Measurements from ENCODE around the gene CUX1. TPM values are rescaled to one million over a fixed set of nuclear protein-coding genes. Genes with fewer than 3 reads are reported as not detected.

CUX1 gene
- total RNA-seq, 4 donors from 2014 or later, result 42.8 to 59.0 (median 47.4) TPM

DNA sequence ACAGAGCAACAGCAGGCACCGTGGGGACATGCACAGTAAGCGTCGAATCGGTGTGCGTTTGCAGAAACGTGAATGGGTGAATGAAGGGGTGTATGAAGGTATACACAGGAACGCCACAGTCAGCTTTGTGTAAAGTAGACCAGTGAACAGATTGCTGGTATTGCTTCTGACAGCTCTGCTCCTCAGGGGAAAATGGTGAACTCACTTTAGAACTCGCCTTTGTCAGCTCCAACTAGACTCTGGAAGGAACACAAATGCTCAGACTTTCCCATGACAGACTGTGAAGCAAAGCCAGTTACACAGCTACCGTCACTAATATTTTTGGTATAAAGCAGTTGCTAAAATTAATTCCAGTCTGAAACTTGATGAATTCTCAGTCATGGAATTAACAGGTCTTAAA, 78.9 kb downstream of the CUX1 start:
- TF ChIP-seq, protein P1, sequence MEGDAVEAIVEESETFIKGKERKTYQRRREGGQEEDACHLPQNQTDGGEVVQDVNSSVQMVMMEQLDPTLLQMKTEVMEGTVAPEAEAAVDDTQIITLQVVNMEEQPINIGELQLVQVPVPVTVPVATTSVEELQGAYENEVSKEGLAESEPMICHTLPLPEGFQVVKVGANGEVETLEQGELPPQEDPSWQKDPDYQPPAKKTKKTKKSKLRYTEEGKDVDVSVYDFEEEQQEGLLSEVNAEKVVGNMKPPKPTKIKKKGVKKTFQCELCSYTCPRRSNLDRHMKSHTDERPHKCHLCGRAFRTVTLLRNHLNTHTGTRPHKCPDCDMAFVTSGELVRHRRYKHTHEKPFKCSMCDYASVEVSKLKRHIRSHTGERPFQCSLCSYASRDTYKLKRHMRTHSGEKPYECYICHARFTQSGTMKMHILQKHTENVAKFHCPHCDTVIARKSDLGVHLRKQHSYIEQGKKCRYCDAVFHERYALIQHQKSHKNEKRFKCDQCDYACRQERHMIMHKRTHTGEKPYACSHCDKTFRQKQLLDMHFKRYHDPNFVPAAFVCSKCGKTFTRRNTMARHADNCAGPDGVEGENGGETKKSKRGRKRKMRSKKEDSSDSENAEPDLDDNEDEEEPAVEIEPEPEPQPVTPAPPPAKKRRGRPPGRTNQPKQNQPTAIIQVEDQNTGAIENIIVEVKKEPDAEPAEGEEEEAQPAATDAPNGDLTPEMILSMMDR (IDR thresholded peaks at IDR 0.05; ENCODE audit: low read depth), result no peak

DNA sequence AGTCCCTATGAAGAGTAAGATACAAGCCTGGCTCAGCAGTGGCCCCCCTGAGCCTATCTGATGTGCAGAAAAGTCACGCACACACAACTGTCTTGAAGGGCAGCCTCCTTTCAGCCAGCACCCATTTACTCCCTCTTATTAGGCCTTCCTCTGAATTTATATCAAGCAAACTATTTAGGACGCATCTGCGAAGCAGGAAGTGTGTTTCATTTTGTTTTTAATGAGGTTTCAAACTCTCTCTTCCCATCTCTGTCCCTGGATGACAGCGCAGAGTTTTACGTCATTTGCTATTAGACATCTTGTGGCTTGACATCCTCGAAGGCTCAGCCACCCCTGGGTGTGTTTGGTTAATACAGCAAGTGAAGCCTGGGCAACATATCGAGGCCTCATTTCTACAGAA, 79.5 kb downstream of the CUX1 start:
- TF ChIP-seq, protein P1 (IDR thresholded peaks at IDR 0.05; ENCODE audit: low read depth), result no peak

DNA sequence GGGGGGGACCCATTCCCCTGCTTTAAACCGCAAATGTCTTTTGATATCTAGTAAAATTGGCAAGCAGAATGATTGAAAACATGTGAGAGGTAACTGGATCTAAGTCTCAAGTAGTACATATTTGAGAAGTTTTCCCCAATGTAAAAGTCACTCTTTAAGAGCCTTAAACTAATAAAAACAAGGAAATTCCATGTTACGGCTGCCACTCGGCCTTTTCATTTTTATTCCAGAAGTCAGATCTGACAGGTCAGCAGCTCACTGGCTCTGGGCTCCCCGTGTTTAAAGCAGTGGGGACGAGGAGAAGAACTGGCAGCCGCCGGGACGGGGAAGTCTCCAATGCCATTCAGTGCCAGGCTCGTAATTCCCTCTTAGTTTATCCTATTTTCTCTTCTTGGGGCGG, 80.7 kb downstream of the CUX1 start:
- TF ChIP-seq, protein P1 (IDR thresholded peaks at IDR 0.05; ENCODE audit: low read depth), result no peak

DNA sequence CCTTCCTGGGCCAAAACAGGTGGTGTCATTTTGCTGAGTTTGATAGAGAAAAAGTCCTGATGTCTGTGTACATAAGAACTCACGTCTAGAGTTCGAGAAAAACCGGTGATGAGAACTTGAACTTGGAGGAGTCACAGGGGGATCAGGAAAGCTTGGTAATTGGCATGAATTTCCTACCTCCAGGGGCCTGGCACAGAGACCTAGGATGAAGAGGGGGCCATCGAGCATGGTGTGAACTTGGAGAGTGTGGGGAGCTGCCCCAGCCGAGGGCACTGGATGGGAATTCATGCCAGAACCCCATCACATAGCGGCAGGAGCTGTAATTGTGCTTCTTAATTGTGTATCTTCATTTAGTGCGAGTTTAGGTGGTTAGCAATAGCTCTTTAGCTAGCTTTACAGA, 82.2 kb downstream of the CUX1 start:
- TF ChIP-seq, protein P1 (IDR thresholded peaks at IDR 0.05; ENCODE audit: low read depth), result no peak

DNA sequence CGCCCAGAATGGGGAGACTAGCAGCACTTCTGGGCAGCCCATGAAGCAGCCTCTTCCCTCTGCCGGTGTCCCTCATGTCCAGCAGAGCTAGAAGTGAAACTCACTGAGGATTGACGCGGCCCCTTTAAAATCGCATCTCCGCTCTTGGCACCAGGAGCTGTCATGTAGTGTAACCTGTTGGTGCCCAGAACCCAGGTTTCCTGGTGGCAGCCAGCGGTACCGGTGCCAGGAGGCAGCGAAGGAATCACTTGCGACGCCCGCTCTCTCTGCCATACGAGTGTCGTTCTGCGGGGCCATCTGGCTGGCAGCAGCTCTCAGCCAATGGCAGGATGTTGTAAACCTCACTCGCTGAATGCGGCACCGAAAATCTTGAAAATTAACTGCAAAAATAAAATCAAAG, 82.7 kb downstream of the CUX1 start:
- TF ChIP-seq, protein P1 (IDR thresholded peaks at IDR 0.05; ENCODE audit: low read depth), result no peak

DNA sequence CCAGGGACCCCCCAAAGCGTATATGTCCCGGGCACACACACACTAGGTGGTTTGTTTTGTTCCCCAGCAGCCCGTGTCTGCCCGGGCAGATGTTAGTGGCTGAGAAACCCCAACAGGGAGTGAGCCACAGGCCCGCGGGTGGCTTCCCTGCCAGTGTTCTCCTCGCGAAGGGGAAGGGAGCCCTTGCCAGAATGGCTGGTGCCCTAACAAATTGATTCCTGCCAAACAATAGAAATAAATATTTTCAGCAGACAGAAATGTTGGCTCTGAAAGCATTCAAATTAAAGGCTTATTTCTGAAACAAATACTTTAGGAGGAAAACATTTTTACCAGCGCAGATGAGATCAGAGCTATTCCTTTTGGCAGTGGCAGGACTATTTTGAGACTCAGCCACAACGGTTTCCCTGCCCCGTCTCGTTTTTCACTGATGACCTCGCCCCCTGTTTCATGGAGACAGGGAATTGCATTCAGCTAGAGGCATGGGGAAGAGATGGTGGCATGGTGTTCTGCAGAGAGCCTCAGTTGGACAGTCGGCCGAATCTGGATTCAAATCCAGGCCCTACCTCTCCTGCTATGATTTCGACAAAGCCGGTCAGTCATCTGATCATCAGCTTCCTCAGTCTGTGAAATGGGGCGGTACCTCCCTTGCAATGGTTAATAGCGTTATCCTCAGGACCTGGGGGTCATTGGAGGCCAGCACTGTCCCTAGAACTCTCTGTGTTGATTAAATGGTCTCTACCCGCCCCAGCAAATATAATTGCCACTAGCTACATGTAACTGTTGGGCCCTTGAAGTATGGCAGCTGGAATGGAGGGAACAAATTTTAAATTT, 84.5 kb downstream of the CUX1 start:
- TF ChIP-seq, protein P1 (IDR thresholded peaks at IDR 0.05; ENCODE audit: low read depth), result no peak

DNA sequence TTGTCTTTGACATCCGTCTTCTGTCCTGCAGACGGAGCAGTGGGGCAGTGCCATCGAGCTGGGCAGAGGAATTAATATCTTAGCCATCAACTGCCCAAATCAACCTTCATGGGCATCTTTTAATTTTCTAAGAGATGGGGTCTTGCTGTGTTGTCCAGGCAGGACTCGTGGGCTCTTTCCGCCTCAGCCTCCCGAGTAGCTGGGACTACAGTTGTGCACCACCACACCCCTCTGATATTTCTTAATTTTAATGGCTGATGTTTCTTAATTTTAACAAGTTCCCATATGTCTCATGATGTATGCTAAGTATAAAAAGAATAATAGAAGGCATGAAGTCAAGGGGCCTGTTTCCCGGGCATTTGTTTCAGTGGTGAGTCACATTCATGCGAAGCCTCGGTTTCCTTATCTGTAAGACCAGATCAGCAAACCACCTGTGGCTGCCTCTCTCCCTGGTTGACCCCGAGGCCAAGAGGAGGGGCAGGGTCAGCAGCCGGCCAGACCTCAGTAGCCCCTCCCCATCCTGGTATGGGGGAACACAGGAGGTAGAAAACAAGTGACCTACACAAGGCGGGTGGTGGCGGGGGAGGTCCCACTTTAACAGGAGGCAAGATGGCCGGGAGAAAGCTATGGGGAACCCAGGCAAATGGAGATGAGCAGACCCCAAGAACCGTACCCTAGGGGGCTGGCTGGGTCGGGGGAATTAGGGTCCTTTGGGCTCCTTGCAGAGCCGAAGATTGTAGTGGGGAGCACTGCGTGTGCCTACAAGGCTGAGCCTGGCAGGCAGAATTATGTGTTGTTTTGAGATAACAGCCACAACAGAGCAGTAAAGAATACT, 85.5 kb downstream of the CUX1 start:
- TF ChIP-seq, protein P1 (IDR thresholded peaks at IDR 0.05; ENCODE audit: low read depth), result no peak

All from subcutaneous adipose tissue (tissue), 4 donors.